Neural progenitor cell (in vitro differentiated cells): ENCODE measurements around the gene PLIN5.

Source experiments
- EZH2 ChIP-seq: fragments of 200-600 bp; sonication (generic); IDR thresholded peaks from 2 replicates; pipeline ENCODE4 v1.6.1; 2017; ENCODE audit warnings: antibody characterized with exemption, mild to moderate bottlenecking, moderate library complexity
- EZH2phosphoT487 ChIP-seq: fragments of 200-600 bp; sonication (generic); IDR thresholded peaks from 2 replicates; pipeline ENCODE4 v1.6.1; 2017; ENCODE audit warnings: antibody characterized with exemption
- TF ChIP-seq, protein P1 (sequence below): fragments of 200-600 bp; sonication (generic); IDR thresholded peaks from 2 replicates; pipeline ENCODE4 v1.5.1; 2017; ENCODE audit warnings: antibody characterized with exemption, mild to moderate bottlenecking

- TF ChIP-seq, protein P1, sequence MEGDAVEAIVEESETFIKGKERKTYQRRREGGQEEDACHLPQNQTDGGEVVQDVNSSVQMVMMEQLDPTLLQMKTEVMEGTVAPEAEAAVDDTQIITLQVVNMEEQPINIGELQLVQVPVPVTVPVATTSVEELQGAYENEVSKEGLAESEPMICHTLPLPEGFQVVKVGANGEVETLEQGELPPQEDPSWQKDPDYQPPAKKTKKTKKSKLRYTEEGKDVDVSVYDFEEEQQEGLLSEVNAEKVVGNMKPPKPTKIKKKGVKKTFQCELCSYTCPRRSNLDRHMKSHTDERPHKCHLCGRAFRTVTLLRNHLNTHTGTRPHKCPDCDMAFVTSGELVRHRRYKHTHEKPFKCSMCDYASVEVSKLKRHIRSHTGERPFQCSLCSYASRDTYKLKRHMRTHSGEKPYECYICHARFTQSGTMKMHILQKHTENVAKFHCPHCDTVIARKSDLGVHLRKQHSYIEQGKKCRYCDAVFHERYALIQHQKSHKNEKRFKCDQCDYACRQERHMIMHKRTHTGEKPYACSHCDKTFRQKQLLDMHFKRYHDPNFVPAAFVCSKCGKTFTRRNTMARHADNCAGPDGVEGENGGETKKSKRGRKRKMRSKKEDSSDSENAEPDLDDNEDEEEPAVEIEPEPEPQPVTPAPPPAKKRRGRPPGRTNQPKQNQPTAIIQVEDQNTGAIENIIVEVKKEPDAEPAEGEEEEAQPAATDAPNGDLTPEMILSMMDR, result no peak
- TF ChIP-seq EZH2, result no peak
- no peak for TF ChIP-seq EZH2phosphoT487
These were observed 3.6 kb upstream of the PLIN5 start for GRCh38 chr19:4538601-4538954.
